GM21619 (cell line): Measurements from ENCODE around the gene PTGDS.
A peak's percentile ranks its signal among the peaks of the same experiment; 100 is the strongest.

Experiments
- ATAC-seq: cut with Tn5 transposase; IDR thresholded peaks from one replicate; pipeline ENCODE4 v1.9.1; 2021; ENCODE audit not compliant: unreplicated experiment

The PTGDS gene

DNA sequence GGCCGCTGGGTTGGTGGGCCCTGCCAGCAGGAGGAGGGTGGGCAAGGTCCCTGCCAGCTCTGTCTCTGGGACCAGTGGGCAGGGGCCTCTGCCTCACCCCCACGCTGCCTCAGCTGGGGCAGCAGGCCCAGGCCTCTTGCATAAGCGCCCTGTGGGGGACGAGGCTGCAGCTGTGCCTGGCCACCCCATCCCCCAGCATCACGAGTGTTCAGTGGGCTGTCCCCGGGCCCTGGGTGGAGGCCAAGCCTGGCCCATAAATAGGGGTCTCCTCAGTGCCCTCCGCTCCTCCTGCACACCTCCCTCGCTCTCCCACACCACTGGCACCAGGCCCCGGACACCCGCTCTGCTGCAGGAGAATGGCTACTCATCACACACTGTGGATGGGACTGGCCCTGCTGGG, at the start of gene PTGDS:
Gene PTGDS, plus strand, starts transcription at position 282 of the 400 bp plus-strand sequence. Its CDS starts 75 bp downstream, at position 357.
- no peak for ATAC-seq

DNA sequence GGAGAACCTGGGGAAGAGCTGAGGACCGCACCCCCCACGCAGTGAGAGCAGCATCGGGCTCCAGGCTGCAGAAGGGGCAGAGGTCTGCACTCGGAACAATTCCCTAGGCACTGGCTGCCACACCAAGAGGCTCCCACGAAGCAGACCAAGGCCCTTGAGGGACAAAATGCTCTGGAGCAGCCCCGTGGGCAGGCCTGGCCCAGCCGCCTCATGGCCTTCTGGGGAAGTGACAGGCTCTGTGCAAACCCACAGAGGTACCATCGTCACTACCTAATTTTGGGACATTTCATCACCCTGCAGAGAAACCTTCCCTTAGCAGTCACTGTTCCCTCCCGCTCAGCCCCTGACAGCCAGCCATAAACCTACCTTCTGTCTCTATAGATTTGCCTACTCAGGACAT, 48.7 kb upstream of the PTGDS start:
- no peak for ATAC-seq

DNA sequence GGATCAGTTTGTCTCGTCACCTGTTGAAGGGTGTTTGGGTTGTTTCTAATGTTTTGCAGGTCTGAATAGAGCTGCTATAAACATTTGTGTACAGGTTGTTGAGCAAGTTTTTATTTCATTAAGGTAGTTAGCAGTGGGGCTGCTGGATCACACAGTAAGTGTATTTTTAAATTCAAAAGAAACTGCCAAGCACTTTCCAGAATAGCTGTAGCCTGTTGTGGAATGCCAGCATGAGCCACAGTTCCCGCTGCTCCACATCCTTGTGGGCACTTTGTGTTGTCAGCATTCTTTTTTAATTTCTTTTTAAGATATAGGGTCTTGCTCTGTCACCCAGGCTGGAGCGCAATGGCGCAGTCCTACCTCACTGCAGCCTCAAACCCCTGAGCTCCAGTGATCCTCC, 47.3 kb upstream of the PTGDS start:
- ATAC-seq: no peak

DNA sequence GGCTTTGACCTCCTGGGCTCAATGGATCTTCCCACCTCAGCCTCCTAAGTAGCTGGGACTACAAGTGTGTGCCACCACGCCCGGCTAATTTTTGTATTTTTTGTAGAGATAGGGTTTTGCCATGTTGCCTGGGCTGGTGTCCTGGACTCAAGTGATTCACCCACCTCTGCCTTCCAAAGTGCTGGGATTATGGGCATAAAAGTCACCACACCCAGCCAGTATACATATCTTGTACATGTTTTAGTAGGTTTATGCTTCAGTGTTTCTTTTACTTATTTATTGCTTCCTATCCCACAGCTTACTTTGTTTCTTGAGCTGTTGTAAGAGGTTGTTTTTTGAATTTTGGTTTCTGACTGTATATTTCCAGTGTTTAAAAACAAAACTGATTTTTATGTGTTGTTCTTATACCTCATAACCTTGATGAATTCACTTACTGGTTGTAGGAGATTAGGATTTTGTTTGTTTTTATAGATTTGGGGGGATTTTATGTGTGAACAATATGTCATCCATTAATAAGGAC, 45.6 kb upstream of the PTGDS start:
- ATAC-seq: no peak

DNA sequence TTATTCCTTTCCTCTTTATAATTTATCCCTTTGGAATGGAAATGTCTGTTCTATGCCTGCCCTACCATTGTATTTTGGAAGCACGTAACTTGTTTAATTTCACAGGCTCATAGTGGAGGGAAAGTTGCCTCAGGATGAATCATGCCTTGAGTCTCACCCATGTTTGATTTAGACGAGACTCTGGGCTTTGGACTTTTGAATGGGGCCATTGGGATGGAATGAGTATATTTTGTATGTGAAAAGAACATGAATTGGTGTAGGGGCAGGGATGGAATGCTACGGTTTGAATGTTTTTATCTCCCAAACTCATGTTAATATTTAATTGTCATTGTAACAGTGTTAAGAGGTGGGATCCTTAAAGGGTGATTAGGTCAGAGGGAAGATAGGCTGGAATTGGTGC, 43.0 kb upstream of the PTGDS start:
- no peak for ATAC-seq

DNA sequence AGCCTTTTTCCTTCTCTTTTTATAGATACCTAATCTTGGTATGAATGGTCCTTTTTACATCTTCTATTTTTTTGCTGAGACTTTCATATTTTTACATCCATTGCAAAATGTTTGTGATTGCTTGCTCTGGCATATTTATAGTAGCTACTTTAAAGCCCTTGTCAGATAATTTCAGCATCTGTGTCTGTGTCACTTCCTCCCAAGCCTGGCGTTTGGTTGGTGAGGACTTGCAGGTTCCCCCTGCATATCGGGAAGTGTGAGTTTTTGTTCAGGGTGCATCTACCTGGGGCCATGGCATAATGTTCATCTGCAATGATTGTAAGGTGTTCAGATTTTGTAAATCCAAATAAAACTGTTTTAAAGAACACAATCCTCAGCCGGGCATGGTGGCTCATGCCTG, 41.7 kb upstream of the PTGDS start:
- no peak for ATAC-seq

DNA sequence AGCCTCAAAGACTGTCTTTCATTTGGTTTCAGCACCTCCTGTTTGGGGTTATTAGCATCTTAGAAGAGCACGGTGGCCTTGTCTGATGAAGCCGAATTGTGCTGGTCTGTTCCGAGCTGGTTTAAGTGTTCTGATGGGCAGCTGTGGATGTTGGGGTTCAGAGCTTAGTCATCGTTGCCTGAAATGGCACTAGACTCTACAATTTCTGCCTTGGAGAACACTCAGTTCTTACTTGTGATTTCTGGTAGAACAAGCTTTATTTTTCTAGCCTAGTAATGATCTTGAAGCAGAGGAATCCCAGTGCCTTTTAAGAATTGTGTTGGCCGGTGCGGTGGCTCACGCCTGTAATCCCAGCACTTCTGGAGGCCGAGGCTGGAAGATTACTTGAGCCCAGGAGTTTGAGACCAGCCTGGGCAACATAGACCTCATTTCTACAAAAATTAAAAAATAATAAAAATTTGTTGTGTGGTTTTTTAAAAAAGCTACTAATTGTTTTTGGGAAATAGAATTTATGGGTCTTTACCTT, 40.6 kb upstream of the PTGDS start:
- no peak for ATAC-seq

DNA sequence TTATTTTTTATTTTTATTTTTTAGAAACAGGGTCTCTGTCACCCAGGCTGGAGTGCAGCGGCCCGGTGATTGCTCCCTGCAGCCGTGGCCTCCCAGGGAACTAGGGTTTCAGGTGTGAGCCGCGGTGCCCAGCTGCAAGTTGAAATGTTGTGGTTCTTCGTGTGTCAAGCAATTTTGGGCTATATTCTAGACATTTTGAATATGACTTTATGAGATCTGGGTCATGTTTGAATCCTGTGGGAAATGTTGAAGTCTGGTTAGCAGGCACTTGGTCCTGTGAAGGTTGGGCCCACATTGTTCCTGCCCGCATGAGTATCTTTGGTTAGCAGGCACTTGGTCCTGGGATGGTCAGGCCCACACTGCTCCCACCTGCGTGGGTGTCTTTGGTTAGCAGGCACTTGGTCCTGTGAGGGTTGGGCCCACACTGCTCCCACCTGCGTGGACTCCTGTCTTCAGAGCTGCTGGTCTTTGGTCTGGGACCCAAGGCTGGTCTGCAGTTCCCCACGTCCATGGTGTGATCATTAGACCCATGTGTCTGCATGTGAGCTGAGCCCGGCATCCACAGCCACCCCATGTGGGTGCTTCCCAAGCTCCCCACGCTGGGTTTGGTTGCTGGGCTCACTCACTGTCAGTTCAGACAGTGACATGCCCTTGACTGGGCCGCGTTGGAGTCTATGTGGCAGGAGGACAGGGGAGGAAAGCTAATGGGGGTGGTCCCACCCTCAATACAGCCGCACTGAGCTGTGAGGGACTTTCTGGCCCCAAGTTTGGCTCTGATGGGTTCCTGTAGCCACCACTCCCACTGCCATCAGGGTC, 39.9 kb upstream of the PTGDS start:
- ATAC-seq: no peak

DNA sequence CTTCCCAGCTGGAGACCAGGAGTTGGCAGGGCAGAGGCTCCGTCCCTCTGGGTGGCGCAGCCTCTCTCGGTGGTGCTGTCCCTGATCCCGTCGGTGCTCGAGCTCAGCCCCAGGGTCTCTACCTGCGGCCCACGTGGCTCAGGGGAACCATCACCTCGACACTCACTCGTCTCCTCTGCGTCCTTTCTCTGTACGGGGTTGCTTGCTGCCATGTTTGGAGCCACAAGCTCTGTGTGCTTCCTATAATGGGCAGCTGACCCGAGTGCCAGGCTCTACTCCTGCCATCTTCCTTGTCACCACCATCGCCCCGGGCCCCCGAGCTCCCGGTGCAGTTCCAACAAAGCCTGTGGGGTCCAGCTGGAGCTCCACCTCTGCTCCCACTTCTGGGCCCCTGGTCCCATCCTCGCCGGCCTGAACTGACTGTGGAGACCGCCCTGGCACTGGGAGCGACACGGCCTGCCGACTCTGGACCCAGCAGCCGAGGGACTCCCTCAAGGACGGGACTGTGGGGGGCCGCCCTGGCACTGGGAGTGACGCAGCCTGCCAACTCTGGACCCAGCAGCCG, 37.8 kb upstream of the PTGDS start:
- no peak for ATAC-seq

DNA sequence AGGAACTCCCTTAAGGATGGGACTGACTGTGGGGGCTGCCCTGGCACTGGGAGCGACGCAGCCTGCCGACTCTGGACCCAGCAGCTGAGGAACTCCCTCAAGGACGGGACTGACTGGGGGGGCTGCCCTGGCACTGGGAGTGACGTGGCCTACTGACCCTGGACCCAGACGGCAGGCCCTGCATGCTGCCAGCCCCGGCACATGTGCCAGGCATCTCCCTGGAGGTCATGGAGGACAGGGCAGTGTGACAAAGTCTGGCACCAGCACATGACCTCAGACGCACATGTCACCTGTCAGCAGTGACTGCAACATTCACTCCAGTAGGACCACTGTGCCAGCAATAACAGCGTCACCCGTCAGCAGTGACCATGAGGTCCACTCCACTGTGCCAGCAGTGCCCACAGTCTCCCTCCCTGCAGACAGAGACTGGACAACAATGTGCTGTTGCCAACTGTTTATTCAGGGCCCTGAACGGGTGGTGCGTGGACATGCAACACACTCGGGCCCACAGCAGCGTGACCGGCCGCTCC, 37.2 kb upstream of the PTGDS start:
- ATAC-seq: no peak

DNA sequence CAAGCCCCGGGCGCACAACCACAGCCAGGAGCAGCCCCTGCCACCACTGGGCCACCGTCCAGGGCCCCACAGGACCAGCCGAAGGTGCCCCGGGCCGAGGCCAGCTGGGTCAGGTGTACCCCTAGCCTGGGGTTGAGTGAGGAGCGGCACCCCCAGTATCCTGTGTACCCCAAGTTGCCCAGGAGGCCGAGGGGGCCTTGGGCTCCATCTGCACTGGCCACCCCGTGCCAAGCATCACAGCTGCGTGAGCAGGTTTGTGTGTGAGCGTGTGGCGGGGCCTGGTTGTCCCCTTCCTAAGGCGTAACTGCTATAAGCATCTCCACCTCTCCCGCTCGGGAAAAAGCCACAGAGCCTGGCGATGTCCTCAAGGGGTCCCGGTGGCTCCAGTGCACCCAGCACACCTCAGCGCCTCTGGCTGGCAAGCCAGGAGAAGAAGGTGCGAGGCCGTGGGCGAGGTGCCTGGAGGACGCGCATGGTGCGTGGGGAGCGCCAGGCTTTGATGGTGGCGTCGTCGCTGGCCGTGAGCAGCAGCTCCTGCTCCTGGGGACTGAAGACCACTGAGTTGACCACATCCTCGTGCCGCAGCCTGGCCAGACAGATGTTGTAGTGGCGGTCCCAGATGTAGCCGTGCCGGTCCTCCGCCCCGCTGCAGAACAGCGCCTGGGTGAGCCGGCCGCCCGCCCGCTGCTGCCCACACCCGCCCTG, 36.6 kb upstream of the PTGDS start:
- no peak for ATAC-seq

DNA sequence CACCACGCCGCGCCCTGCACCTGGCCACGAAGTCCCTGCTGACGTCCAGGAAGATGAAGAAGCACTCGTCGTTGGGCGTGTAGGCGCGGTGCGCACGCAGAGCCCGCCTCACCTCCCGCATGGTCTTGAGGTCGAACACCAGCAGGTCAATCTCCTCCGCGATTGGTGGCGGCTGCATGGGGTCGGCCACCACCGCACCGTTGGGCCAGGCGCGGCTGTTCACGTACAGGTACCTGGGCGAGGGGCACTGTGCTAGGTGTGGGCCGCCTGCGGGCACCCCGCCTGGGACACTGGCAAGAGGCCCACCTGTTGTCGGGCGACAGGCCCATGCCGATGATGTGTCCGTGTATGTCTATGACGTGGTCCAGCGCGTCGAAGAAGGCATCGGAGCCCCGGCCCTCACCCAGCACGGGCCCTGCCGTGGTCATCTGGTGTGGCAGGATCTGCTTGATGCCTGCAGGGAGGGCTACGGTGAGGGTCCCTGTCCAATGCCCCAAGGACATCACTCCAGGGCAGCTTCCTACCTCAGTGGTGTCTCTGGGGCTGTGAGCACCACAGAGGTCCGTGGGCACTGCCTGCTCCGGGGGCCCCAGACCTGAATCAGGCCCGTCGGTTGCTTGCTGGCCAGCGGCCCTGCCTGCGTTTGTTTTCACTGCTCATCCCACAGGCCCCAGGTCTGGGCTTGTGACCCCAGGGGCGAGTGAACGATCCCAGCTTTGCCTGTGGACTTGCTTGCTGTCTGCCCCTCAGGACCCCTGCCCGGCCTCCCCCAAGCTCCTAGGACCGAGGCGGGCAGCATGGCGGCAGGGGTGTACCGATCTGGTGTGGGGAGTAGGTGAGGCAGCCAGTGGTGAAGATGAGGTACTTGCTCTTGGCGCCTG, 35.8 kb upstream of the PTGDS start:
- no peak for ATAC-seq

DNA sequence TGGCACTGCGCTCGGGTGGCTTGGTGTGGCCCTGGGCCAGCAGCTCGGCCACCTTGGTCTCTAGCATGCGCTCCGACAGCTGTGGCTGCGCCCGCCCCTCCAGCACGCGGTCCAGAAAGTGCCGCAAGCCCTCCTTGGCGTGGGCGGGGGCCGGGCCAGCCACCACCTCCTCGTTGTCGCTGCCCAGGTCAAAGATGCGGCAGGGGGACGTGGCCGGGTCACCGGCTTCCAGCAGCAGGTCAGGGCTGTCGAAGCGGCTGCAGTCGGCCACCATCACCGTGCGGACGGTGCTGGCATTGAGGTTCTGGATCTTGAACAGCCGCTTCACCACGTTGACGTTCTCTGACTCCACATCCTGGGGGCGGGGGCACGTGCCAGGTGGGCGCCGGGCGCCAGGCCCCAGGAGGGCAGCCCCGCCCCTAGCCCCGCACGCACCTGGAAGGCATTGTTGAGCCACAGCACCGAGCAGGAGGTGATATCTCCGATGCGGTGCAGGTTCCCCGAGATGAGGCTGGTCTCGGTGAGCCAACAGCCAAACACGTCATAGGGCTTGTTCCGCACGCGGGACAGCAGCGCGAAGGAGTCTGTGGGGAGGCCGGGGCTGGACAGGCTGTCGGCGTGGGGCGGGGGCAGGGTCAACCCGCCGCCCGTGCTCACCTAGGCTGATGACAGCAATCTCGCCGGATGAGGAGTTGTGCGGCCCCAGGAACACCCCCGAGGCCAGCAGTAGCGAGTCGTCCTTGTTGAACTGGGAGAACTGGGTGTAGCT, 35.0 kb upstream of the PTGDS start:
- ATAC-seq: no peak

DNA sequence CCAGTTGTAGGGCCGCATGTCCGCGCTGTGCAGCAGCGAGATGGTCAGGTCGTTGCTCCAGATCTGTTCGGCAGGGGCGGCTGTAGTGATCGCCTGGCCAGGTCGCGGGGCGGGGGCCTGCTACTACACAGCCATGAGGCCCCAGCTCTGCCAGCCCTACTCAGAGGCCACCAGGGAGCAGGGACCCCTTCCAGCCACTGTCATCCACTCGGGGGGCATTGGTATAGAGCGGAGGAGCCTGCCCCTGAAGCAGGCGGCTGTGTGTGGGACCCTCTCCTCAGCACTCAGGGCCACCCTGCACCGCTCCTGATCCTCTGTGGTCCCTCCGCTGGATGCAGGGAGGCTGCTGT, 34.4 kb upstream of the PTGDS start:
- ATAC-seq: no peak

DNA sequence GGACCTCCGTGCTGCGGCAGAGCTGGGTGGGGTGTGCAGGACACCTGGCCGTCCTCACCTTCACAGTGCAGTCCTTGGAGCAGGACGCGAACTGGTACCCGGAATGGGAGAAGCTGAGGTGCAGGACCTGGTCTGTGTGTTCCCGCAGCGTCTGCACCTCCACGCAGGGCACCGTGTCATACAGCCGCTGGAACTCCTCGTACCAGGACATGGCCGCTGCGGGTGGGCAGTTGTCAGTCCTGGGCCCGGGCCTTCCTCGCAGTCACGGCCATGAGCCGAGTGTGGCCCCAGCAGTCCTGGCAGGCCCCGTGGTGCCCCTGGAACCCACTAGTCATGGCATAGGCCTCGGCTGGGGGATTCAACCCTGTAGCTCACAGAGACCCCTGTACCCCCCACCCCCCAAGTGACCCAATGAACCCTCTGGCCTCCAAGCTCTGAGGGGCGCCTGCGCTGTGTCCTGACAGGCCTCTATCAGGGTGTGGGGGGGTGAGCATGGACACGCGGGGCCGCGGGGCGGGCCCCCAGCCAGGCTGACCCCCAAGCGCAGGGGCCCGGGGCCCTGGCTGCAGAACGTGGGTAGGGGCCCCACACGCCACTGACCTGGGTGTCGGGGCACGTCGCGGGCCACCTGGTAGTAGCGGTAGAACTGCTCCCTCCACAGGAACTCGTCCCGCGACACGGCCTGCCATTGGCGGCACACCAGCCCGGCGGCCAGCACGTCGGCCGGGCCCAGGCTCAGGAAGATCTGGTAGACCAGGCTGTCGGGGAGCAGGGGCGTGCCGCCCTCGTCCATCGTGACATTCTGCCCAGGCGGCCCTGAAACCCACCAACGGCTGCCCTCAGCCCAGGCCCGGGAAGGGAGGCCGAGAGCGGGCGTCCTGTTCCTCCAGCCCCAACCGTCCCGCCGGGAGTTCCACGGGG, 33.8 kb upstream of the PTGDS start:
- ATAC-seq: peak; percentile 21

DNA sequence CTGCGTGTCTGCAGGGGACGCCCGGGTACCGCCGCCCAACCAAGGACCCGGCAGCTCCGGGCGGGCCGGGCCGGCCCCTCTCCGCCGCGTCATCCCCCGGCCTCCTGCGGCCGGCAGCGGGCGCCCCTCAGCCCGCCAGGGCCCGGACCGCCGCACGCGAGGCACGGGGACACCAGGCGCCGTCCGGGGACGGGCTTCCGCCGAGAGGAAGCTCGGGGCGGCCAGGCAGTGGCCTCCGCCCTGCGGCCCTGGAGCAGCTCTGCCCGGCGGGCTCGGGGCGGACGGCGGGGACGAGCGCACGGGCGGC, 33.1 kb upstream of the PTGDS start:
- peak; percentile 28 for ATAC-seq

DNA sequence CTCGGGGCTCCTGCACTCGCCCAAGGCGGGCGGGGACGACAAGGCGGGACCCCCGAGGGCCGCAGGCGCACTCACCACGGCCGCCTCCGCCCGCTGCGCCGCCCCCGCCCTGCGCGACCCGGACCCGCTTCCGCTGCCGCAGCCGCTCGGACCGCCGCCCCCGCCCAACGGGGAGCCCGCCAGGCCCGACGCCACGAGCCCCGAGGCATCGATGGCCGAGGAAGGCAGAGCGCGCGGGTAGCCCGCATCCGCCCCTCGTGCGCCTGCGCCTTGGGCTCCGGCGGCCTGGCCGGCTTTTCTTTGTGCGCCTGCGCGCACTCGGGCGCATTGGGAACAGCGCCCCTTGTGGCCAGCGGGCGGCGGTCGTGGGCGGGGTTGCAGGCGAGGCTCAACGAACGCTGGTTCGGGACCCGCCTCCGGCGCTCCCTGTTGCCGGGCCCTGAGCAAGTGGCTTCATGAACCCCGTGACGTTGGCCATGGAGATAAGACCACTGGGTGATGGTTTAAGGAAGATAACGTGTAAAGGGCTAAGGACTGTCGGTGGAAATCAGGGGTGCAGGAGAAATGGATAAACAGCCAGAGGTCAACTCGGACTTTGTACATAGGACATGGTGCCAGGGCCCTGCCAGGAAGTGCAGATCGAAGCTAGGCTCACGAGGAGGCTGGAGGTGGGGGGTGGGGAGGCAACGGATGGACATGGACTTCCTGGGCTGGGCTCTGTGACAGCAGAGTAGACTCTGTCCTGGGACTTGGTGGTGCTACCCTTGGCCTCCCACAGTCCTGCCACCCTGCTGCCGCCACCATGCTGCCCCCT, 32.6 kb upstream of the PTGDS start, which contains the start of the genes C8G and FBXW5:
Gene C8G, plus strand, starts transcription at position 725 of the 814 bp plus-strand sequence. Its CDS starts 78 bp downstream, at position 803.
Gene FBXW5, minus strand, starts transcription at position 220 of the 814 bp plus-strand sequence. CDS start 655 bp downstream, outside the sequence.
- peak; percentile 59 for ATAC-seq
